T-helper 22 cell (primary cell): ENCODE results near the gene UROC1.

Experiments used
- DNase-seq: peaks from one replicate; pipeline ENCODE4 v3.0.0-alpha.2; 2020; ENCODE audit warnings: low read depth

Gene UROC1

DNA sequence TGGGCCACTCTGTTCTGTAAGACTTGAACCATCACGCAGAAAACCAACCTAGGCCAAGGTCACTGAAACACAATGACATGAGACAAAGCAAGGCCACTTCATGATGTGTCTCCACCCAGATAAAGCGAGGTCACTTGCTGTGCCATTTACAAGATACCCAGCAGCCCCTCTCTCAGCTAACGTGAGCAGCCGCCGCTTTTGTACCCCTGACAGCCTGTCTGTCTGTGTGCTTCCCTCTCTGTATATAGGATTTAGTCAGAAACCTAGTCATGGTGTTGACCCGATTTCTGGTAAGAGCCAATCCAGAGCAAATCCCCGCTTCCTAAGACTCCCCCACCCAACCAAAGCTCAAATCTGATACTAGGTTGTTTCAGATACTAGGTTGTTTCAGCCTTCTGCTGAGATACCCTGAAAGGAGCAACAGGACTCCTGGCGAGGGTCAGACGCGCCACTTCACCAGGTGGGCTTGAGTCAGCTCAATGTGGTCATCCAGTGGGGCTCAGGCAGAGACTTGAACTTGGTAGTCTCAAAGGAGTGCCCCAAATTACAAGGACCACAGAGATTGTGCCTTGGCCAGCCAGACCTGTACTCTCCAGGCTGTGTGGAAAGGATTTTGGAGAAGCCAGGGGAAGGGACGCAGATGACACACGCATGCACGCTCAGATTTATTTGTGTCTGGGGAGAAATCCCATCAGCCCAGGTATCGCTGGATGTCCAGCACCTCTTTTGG, 38.8 kb downstream of the UROC1 start:
- no peak for DNase-seq

- no peak for DNase-seq
These were observed 40.6 kb downstream of the UROC1 start for GRCh38 chr3:126477061-126477380.

DNA sequence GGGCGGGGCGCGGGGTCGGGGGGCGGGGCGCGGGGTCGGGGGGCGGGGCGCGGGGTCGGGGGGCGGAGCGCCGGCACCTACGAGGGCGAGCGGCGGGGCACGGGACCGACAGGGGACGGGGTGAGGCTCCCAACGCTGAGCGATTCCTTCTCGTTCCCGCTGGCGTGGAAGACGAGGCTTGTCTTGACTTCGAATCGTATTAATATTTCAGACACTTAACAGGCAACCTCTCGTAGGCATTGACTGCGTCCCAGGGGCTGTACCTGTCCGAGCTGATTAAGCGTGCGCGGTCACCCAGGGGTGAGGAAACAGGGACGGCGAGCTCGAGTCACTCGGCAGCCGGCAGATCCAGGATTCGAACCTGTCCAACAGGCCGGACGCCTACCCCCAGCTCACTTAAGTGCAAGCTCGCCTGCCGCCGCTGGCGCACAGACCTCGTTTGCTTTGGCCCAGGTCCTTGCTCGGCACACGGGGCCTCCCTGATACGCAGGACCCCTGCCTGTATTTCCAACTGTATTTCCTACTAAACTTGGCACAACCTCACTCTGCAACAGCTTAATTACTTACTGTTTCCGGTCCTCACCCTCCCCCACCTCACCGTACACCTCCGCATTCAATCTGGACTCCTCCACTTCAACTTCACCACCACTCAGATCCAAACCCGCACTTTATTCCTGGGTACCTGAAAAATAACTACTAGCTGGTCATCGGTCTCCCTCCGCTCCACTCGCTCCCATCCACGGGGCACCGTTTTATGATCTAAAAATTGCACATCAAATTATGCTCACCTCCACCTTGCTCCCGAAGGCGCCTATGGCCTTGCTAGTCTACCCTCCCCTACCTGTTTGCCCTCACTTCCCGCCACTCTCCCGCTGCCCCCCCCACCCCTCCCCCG, 41.2 kb downstream of the UROC1 start:
- DNase-seq: no peak

DNA sequence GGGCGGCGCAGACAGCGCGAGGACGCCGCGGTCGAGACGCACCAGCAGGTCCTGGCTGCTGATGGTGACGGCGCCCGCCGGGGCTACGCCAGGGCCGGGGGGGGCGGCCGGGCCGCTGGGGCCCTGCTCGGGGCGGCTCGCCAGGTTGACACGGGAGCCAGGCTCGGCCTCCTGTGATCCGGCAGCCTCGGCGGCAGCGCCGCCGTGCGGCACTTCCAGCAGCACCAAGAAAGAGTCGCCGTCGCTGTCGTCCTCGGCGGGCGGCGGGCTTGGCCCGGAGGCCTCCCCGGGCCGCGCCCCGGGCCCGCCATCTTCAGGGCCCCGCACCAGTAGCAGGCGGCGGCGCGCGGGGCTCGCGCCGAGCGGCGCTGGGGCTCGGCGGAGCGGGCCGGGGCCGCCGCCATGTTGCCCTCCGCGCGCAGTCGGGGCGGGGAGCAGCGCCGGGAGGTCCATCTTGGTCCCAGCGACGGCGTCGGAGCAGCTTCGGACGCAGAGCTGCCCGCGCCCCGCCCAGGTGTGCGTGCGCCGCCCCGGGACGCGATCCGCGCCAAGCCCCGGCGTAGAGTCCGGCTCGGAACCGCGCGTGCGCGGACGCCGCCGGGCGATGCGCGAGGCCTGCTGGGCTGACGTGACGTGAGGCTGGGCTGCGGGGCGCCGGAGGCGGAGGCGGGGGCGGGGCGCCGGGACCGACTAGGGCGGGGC, 42.0 kb downstream of the UROC1 start, which contains the start of gene ZXDC:
Gene ZXDC (minus strand): TSS at position 479 of the 702 bp plus-strand sequence. CDS start 26 bp downstream, at position 453.
- peak; percentile 88 for DNase-seq

DNA sequence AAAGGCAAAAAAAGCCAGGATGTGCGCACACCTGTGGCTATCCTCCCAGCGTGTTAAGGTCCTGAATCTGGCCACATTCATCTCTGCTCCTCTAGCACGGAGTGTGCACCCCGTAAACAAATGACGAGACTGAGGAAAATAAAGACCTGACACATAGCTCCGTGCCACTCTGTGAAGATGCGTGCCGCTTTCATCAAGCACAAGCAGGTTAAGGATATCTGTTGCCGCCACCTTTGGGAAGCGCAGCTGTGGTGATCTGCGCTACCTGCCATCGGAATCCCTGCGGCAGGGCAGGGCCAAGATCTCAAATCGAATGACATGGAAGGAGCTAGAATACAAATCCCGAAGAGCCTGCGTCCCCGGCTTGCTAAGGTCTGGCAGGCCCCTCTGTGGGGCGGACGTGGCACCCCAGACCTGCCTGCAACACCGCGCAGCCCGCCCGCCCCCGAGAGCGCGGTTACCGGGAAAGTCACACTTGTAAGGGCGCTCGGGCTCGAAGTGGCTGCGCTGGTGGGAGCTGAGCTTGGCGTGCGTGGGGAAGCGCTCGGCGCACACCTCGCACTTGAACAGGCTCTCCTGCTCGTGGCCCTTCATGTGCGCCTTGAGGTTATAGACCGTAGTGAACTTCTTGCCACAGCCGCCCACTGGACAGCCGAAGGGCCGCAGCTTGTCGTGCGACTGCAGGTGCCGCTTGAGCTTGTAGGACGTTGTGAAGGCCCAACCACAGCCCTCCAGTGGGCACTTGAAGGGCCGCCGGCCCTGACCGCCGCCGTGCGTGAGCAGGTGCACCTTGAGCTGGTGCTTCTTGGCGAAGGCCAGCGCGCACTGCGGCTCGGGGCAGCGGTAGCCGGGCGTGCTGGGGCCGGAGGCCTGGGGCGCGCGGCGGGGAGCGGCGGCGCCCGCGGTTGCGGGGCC, 42.8 kb downstream of the UROC1 start:
- DNase-seq: no peak

- DNase-seq: no peak
These were observed 44.0 kb downstream of the UROC1 start for GRCh38 chr3:126473292-126474168.

GRCh38 chr3:126472277-126473006, 45.1 kb downstream of the UROC1 start:
- no peak for DNase-seq

DNA sequence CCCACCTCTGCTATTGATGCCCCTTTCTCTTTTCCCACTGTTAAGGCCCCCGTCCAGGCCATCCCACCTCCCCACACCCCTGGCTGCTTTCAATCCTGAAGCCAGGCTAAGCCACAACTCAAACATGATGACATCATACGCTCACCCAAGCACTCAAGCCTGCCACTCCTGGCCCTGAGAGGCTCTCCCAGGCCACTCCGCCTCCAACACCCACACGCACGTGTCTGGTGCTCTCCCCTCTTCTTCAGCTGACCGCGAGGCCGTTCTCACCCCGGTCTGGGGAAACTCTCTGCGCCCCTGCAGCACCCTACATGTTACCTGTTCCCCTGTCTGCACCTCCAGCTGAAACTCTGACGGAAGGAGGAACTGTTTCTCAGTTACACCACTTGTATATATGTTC, 48.1 kb downstream of the UROC1 start:
- DNase-seq: no peak

DNA sequence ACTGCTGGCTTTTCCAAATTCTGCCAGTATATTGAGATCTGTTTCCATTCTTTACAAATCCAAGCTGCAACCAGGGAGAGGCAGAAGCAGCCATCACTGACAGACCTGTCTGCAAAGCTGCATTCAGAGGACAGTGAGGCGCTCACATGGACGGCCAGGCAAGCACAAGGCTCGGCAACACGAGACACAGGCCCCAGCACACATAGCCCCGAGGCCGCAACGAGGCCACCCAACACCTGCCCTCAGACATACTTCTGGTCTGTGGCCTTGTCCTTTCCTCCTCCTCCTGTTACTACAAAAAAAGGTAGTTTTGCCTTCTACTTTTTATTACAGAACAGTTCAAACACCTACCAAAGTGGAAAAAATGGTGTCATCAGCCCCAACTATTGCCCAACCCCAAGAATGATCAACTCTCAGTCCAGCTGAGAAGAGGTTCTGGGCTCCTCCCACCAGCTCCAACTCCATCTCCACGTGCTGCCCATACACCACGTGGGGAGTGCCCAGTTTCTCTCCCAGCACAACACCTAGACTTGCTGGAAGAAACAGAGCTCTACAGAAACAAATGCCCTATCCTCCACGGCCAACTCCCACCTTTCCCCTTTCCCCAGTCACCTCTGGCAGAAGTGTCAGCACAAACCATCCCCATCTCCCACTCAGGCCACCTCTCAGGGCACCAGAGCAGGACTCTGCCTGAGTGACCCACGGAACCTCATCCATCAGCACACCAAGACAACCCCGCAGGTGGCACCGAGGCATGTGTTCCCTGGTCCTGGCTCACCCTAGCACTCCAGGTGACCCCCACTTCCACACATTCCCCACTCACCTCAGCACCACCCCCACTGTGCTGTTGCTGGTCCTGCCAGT, 49.3 kb downstream of the UROC1 start:
- no peak for DNase-seq

DNA sequence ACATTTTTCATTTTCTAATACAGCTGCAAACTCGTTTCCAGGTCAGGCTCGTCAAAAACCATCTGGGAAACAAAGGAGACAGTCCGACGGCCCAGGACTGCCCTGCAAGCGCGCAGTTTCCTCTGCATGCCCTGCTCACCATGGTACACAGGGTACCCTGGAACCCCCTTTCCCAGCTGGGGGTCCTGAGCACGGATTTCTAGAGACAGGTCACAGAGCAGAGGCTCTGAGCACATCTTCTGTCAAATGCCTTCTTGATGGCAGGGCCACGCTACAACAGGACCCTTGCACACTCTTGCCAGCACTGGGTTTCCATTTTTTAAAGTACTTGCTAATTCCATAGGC, 50.0 kb downstream of the UROC1 start:
- DNase-seq: no peak

DNA sequence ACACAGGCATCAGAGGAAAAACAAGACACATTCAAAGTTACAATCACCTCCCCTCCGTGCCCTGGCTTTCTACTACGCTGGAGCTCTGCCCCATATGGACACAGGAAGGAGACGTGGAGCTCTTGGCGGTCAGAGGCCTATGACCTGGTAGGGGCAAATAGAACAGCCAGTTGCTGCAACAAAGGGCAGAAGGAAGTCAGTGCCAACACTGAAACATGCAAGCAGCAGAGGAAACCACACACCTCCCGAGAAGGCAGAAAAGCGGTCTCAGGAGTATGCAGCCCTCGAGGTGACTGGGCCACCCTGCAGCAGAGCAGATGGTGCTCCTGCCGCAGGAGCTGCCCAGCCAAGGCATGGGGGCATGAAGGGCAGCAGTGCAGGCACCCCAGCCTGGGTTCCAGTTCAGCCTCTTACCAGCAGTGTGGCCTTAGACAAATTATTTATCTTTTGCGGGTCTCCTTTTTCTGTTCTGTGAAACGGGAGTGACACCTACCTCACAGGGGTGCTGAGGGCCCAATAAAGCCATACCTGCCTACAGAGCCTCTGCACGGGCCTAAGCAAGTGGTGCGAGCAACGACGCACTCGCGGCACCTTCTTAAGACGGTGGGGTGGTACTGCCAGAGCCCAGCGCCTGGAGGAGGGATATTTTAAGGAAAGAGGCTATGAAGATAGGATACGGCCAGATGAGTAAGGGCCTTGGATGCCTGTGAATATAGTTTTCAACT, 50.5 kb downstream of the UROC1 start:
- DNase-seq: no peak

DNA sequence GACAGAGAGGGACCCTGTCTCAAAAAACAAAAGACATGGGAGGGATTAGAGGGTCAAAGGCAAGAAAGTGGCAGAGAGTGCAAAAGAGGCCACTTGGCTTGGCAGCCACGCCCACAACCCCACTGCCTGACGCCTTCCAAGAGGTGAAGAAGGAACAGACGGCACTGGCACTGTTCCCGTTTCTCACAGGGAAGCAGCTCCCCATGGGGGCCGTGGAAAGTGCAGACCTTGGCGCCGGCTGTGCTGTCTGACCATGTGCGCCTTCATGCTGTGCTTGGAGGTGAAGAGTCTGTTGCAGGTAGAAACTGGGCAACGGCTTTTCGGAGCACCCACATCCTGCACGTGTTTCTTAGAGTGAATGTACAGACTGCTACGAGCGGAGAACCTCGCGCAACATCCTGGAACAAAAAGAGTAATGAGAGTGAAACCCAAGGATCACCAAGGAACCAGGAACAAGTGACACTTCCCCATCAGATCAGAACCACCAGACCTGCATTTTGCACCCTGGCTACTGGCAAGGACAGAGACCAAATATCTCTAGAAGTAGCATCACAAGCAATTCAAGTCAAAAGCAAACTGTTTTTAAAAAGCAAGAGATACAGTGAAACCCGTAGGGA, 51.5 kb downstream of the UROC1 start:
- no peak for DNase-seq

DNA sequence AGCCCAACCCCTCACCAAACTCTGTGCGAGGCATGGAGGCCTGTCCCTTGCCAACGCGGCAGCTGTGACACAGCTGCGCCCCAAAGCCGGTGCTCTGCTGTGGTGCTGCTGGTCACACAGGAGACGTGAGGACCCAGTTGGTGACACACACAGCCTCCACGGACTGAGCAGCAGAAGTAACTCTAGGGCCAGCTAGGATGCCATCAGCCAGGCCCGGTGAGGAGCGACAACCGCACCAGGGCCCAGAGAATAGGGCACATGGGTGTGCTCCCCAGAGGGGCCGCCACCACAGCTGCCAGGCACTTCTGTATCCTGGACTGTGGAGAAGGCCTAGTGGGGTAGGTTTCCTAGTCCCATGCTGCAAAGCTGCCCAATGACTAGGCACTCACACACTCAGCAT, 52.6 kb downstream of the UROC1 start:
- DNase-seq: no peak

- no peak for DNase-seq
These were observed 53.1 kb downstream of the UROC1 start for GRCh38 chr3:126464494-126464893.

DNA sequence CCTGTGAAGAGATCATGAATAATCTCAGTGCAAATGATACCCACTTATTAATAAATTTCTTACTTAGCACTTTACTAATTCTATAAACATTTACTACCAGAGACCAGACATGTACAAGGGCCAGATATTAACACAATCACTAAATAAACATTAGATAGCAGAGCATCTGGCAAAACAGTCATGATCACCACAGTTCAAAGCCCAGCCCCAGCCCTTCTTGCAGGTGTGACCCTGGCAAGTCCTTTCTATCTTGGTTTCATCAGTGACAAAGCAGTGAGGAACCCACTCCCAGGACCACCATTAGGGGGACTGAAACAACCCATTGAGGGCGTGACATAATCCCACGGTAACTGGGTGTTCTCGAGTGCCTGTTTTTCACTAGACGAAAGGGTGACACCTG, 53.5 kb downstream of the UROC1 start:
- no peak for DNase-seq

GRCh38 chr3:126463521-126463920, 54.1 kb downstream of the UROC1 start:
- DNase-seq: no peak

DNA sequence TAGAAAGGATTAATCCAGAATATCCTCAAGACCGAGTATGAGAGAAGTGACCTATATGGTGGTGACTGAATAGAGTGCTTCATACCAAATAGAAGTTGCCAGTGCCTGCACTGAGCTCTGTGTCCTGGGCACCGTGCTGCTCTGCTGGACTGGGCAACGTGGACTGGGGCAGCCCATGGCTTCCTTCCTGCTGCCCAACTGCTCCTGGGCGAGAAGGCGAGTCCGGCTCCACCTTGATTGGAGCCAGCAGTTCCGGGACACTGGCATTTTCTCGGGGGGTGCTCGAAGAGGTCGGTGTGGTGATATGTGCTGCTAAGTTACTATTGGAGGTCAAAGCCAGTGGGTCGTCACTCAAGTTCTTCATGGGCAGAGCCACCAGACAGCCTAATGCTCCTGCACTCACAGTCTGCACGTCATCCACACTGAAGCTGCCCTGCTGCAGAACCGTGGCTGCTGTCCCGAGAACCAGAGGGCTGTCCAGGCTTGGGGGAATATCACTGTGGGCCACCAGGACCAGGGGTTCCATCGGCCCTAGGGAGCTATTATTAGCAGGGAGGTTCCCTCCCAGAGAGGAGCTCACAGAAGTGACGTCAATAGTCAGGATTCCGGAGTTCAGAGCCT, 56.0 kb downstream of the UROC1 start:
- DNase-seq: no peak

DNA sequence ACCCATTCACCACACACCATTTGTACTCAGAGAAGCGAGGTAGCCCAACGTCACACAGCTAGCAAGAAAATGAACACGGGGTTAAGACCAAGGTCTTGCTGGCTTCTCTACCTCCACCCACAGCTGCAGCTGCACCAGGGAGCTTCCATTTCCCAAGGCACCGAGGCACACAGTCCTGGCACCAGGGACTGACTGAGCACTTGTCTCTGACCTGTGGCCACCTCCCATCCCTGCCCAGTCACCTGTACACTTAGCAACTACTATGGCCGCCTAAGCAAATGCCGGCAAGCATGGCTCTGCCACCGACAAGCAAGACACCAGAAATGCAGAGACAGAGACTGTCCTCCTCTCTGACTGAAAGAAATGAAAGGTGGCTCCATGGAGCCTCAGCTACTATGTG, 57.2 kb downstream of the UROC1 start:
- DNase-seq: no peak
